ENCODE measurements around the gene TIAL1. TPM values are rescaled to one million over a fixed set of nuclear protein-coding genes. Genes with fewer than 3 reads are reported as not detected.
A peak's percentile ranks its signal among the peaks of the same experiment; 100 is the strongest.
"Not testable (repeated sequence)": the region's sequence is repeated elsewhere in the genome, so short reads cannot be mapped to it uniquely, and the experiment has no call there.

The TIAL1 gene
- total RNA-seq, 1 experiment from 2014 or later = 45.4 TPM

DNA sequence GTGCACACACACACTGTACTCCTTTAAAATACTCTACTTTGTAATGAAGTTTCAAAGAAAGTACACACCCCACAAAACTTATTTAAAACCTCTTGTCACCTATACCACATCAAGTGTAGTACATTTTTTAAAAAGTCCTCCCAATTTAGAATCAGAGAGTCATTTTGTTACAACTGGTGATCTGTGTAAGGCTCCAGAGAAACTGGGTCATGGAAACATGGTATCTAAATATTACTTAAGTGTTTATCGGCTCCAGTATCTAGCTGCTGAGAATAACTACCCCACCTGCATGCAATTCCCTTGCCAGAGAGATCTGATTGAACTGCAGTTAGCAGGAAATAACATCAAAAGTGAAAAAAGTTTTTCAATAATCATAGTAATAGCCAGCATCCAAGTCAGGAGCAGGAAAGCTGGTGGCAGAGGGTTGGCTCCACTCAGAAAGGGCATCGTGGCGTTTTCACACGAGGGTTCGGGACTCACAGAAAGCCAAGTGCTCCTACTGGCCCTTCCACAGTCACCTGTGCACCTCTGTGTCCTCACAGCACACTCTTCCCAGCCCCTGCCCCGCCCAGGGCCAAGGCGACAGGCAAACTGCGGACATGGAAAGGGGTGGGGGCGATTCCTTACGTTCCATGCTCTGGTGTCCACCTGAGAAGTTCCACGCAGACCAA lies 60.8 kb downstream of the TIAL1 start:
- H3K36me3 ChIP-seq (replicated peaks; ENCODE audit: control insufficient read depth, insufficient read depth, low read length) = no peaks in the 10 kb centered on the region
- no peak overlapping the region for H3K4me3 ChIP-seq (ENCODE audit: insufficient read depth, low read depth, low read length)
- peaks cover 9% of the 10 kb centered on the region for H3K27me3 ChIP-seq (ENCODE audit: control insufficient read depth, insufficient read depth, low read length)
- no peak for DNase-seq

DNA sequence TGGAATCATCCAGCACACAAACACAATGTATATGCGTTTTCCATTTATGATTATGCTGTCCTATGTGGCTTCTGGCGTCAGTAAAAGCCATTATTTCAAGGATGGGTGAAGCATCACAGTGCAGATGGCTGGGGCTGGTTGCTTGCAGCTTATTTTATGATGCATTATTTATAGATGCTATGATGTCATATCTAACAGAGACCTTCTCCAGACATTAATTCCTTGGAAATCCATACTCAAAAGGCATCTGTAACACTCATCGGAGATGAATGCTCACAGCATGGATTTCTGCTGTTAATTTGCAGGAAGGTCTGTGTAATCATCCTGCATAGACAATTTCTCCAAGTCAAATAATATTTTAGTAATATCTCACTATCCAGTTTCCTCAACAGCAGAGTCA lies 61.5 kb downstream of the TIAL1 start:
- Histone ChIP-seq H3K36me3 (replicated peaks; ENCODE audit: control insufficient read depth, insufficient read depth, low read length) (no peaks in the 10 kb centered on the region), H3K4me3 (ENCODE audit: insufficient read depth, low read depth, low read length) (no peak overlapping the region), H3K27me3 (ENCODE audit: control insufficient read depth, insufficient read depth, low read length) (peaks cover 2% of the 10 kb centered on the region; the same call in 1 of the 2 replicates)
- DNase-seq = no peak

DNA sequence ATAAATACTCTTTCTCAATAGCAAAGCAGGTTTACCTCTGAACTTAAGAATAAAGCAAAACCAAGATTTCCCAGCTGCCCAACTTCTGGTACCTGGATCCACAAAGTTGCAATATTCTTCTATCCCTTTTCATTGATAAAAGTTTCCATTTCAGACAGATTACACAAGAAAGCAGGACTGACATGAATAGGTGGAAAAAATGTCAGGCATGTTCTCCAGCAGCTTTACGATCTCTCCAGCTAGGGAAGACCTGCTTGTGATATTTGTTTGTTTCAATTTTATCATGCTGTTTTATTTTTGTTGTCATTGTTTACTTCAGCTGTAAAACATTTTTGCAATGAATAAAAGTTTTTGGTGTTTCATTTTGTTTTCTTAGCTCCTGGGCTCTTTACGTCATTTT lies 63.3 kb downstream of the TIAL1 start:
- Histone ChIP-seq H3K36me3 (replicated peaks; ENCODE audit: control insufficient read depth, insufficient read depth, low read length) (no peaks in the 10 kb centered on the region), H3K27me3 (ENCODE audit: control insufficient read depth, insufficient read depth, low read length) (no peaks in the 10 kb centered on the region), H3K4me3 (ENCODE audit: insufficient read depth, low read depth, low read length) (no peak overlapping the region)
- no peak for DNase-seq

DNA sequence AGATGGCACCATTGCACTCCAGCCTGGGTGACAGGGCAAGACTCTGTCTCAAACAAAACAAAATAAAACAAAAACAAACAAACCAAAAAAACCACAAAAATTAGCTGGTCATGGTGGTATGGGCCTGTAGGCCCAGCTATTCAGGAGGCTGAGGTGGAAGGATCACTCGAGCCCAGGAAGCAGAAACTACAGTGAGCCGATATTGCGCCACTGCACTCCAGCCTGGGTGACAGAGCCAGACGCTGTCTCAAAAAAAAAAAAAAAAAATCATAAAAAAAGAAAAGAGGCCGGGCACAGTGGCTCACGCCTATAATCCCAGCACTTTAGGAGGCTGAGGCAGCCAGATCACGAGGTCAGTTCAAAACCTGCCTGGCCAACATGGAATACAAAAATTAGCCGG lies 64.0 kb downstream of the TIAL1 start:
- H3K36me3 ChIP-seq (replicated peaks; ENCODE audit: control insufficient read depth, insufficient read depth, low read length); H3K27me3 ChIP-seq (ENCODE audit: control insufficient read depth, insufficient read depth, low read length); DNase-seq; H3K4me3 ChIP-seq (ENCODE audit: insufficient read depth, low read depth, low read length): not testable (repeated sequence)

- not testable (repeated sequence) for H3K27me3 ChIP-seq (ENCODE audit: control insufficient read depth, insufficient read depth, low read length); H3K36me3 ChIP-seq (replicated peaks; ENCODE audit: control insufficient read depth, insufficient read depth, low read length); H3K4me3 ChIP-seq (ENCODE audit: insufficient read depth, low read depth, low read length); DNase-seq
Measured at GRCh38 chr10:119532251-119532650, 64.5 kb downstream of the TIAL1 start.

GRCh38 chr10:119531067-119531466 lies 65.7 kb downstream of the TIAL1 start:
- Histone ChIP-seq H3K4me3 (ENCODE audit: insufficient read depth, low read depth, low read length) (no peak overlapping the region), H3K27me3 (ENCODE audit: control insufficient read depth, insufficient read depth, low read length) (no peaks in the 10 kb centered on the region), H3K36me3 (replicated peaks; ENCODE audit: control insufficient read depth, insufficient read depth, low read length) (no peaks in the 10 kb centered on the region)
- no peak for DNase-seq

DNA sequence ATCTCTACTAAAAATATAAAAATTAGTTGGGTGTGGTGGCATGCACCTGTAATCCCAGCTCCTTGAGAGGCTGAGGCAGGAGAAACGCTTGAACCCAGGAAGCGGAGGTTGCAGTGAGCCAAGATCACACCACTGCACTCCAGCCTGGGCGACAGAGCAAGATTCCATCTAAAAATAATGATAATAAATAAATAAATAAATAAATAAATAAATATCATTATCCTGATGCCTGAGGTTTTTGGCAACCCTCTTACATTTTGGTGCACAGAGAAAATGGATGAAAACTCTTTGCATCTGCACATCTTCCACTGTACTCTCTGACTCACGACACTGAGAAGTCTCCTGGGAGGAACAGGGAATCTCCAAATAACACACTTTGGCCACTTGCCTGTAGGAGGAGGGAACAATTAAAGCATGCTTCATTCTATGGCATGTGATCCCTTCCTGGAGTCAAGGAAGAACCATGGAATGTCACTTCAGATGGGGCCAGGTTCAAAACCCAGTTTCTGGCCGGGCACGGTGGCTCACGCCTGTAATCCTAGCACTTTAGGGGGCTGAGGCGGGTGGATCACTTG lies 68.0 kb downstream of the TIAL1 start:
- not testable (repeated sequence) for H3K36me3 ChIP-seq (replicated peaks; ENCODE audit: control insufficient read depth, insufficient read depth, low read length); H3K4me3 ChIP-seq (ENCODE audit: insufficient read depth, low read depth, low read length); DNase-seq; H3K27me3 ChIP-seq (ENCODE audit: control insufficient read depth, insufficient read depth, low read length)

DNA sequence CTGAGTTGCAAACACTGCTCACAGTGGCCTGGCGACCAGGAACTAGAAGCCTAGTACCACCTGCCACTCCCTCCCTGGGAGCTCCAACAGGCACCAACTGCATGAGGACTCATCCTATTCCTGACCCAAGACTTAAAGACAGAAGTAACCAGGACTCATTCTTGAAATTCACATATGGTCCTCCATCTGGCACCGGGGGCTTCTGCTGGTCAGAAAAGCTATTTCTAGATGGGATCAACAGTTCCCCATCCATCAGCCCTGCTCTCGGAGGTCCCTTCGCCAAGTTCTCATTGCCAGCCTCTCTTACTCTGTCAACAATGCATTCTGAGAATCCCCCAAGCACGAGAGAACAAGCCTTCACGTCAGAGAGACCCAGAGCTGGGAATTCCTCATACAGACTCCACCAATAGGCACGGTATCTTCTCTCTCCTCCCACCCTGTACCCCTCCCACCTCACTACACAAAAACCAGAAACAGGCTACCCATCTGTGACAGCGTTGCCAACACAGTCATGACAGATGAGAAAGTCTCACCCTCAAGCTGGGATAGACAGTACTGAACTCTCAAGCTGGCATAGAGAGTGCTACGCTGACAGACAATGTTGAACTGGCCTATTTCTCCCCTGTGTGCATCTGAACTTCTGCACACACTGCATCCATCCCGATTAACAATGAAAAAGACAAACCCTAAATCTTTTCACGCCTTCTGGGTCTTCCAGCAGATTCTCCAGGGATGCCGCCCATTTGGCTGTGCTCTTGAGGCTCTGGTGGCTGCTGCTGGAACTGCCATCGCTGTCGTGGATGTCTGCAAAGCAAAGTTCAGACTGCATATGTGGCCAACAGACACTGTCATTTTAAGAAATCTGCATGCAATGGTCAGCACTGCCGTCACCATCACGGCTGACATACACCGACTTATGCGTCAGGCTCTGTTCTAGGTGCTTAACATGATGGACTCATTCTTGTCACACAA lies 69.9 kb downstream of the TIAL1 start:
- H3K27me3 ChIP-seq (ENCODE audit: control insufficient read depth, insufficient read depth, low read length) = no peaks in the 10 kb centered on the region
- DNase-seq = no peak
- H3K36me3 ChIP-seq (replicated peaks; ENCODE audit: control insufficient read depth, insufficient read depth, low read length) = no peaks in the 10 kb centered on the region
- H3K4me3 ChIP-seq (ENCODE audit: insufficient read depth, low read depth, low read length) = no peak overlapping the region

GRCh38 chr10:119526149-119526548 lies 70.6 kb downstream of the TIAL1 start:
- DNase-seq = no peak
- Histone ChIP-seq H3K4me3 (ENCODE audit: insufficient read depth, low read depth, low read length) (no peak overlapping the region), H3K36me3 (replicated peaks; ENCODE audit: control insufficient read depth, insufficient read depth, low read length) (no peaks in the 10 kb centered on the region), H3K27me3 (ENCODE audit: control insufficient read depth, insufficient read depth, low read length) (no peaks in the 10 kb centered on the region)

GRCh38 chr10:119525116-119525515 lies 71.6 kb downstream of the TIAL1 start:
- Histone ChIP-seq H3K4me3 (ENCODE audit: insufficient read depth, low read depth, low read length) (no peak overlapping the region), H3K36me3 (replicated peaks; ENCODE audit: control insufficient read depth, insufficient read depth, low read length) (no peaks in the 10 kb centered on the region), H3K27me3 (ENCODE audit: control insufficient read depth, insufficient read depth, low read length) (no peaks in the 10 kb centered on the region)
- no peak for DNase-seq

- Histone ChIP-seq H3K4me3 (ENCODE audit: insufficient read depth, low read depth, low read length) (no peak overlapping the region), H3K27me3 (ENCODE audit: control insufficient read depth, insufficient read depth, low read length) (no peaks in the 10 kb centered on the region), H3K36me3 (replicated peaks; ENCODE audit: control insufficient read depth, insufficient read depth, low read length) (no peaks in the 10 kb centered on the region)
- DNase-seq = no peak
Measured at GRCh38 chr10:119524720-119525070, 72.1 kb downstream of the TIAL1 start.

DNA sequence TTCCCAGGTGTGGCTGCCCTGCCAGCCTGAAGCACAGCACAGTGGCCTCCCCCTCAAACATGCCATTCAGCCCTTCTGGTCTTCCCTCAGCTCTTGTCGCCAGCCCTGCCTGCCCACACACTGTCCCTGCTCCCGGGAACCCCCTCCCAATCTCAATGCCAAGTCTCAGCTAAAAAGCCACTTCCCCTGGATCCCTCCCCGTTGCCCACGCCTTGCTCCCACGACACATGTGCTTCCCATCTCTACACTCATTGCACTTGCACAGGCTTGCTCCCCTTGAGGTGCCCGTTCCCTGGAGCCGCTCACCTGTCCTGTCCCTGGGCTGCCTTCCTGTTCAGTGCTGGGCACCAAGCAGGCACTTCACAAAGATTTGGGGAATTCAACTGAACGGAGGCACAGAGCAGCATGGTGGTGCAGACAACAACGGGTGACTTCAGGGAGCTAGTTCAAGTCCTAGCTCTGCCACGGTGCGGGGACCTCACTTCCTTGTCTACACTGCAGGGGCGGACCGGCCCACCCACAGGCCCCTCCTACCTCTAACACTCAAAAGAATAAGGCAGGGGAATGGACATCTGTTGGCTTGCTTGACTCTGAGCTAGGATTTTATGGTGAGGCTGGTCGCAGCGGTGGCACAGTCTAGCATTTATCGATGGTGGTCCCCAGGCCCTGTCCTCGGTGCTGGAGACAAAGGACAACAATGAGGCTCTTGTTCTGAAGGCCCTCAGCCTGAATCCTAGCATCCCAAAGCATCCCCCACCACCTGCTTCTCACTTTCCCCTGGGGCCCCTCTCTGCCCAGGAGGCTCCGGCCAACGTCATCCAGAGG lies 72.7 kb downstream of the TIAL1 start:
- no peak overlapping the region for H3K4me3 ChIP-seq (ENCODE audit: insufficient read depth, low read depth, low read length)
- no peaks in the 10 kb centered on the region for H3K27me3 ChIP-seq (ENCODE audit: control insufficient read depth, insufficient read depth, low read length)
- DNase-seq = peak; percentile 31
- H3K36me3 ChIP-seq (replicated peaks; ENCODE audit: control insufficient read depth, insufficient read depth, low read length) = no peaks in the 10 kb centered on the region

Data from H7 (cell line).